HCT116 (cell line): ENCODE results near the gene KCND2.

Source experiments
- CEBPB ChIP-seq: IDR thresholded peaks from 2 replicates; pipeline ENCODE4 v1.6.1; 2012; ENCODE audit warnings: low read depth
- ZNF274 ChIP-seq: fragments of 200-500 bp; sonication (Bioruptor generic); IDR thresholded peaks from 2 replicates; pipeline ENCODE4 v1.6.1; 2014; ENCODE audit warnings: mild to moderate bottlenecking, low read depth, low read length, inconsistent platforms
- TF ChIP-seq, protein P1 (sequence below), 3 experiments: fragments of 200-600 bp in 1 of 3; sonication (generic) in 1 of 3; IDR thresholded peaks in 2 of 3; conservative IDR thresholded peaks in 1 of 3; 2 replicates each; pipeline ENCODE4 v1.5.1; 2012 to 2017; ENCODE audit warnings: low read depth in 2 of 3, low read length in 2 of 3, antibody characterized with exemption in 1 of 3, borderline replicate concordance in 1 of 3, control low read depth in 1 of 3, mild to moderate bottlenecking in 1 of 3, mixed read lengths in 1 of 3, mixed run types in 1 of 3, moderate library complexity in 1 of 3; ENCODE audit not compliant: insufficient read depth in 1 of 3

DNA sequence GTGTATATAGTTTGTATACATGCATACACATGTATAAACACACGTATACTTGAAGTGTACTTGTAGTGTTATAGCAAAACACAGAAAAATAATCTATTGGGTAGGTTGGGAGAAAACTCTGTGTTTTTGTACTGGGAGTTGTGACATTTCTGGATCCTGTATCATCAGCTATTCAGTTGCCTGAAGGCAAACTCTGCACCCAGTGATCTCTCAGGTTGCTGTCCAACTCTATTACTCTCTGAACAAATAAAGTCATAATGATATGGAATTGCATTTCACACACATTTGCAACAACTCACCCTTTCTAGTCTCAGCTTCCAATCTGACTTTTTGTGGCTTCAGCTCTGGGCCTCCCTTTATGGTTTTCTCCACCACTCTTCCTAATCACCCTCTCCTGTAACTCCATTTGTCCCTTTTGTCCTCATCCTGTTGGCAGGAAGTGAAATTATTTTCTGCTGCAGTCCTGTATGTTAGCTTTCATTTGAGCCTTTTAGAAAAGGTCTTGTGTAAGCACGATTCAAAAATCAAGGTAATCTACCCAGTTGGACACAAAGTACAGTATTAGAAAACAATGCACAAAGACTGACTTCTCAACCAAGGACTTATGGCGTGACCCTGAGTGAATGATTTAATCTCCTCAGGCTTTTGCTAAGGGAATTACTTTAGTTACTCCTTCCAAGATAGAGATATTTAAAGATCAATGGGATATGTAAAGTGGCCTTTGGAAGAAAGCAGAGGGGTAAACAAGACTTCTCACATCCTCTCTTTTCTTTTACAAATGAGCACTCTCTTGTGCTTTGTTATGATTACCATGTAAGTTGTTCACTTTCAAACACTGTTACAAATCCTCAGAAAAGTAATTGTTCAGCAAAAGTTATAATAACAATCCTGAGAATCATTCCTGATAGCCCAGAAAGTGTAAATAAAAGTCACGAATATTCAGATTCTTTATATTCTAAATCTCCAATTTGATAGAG, 249.1 kb downstream of the KCND2 start:
- TF ChIP-seq, protein P1, sequence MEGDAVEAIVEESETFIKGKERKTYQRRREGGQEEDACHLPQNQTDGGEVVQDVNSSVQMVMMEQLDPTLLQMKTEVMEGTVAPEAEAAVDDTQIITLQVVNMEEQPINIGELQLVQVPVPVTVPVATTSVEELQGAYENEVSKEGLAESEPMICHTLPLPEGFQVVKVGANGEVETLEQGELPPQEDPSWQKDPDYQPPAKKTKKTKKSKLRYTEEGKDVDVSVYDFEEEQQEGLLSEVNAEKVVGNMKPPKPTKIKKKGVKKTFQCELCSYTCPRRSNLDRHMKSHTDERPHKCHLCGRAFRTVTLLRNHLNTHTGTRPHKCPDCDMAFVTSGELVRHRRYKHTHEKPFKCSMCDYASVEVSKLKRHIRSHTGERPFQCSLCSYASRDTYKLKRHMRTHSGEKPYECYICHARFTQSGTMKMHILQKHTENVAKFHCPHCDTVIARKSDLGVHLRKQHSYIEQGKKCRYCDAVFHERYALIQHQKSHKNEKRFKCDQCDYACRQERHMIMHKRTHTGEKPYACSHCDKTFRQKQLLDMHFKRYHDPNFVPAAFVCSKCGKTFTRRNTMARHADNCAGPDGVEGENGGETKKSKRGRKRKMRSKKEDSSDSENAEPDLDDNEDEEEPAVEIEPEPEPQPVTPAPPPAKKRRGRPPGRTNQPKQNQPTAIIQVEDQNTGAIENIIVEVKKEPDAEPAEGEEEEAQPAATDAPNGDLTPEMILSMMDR (IDR thresholded peaks at IDR 0.05 in 2 of 3, conservative IDR thresholded peaks at IDR 0.05 in 1 of 3; ENCODE audit: borderline replicate concordance in 1 of 3, insufficient read depth in 1 of 3, low read depth in 2 of 3, low read length in 2 of 3) = no peak
- TF ChIP-seq CEBPB (no peak), ZNF274 (no peak)
